Smooth muscle cell (in vitro differentiated cells): Measurements from ENCODE around the gene VRK2. TPM values are rescaled to one million over a fixed set of nuclear protein-coding genes. Genes with fewer than 3 reads are reported as not detected.
A peak's percentile ranks its signal among the peaks of the same experiment; 100 is the strongest.
"Not testable (repeated sequence)": the region's sequence is repeated elsewhere in the genome, so short reads cannot be mapped to it uniquely, and the experiment has no call there.

Source experiments
- DNase-seq: peaks from one replicate; lab custom pipeline; 2025; ENCODE audit not compliant: unreplicated experiment; lab: John Stamatoyannopoulos, UW
- H2AFZ ChIP-seq: fragments of 200-600 bp; sonication (generic); 2 replicates; pipeline ENCODE4 v1.6.0; 2016; ENCODE audit warnings: antibody characterized with exemption, low read depth, mild to moderate bottlenecking
- H3F3A ChIP-seq: fragments of 200-600 bp; sonication (generic); 2 replicates; pipeline ENCODE4 v1.6.0; 2017; ENCODE audit warnings: antibody characterized with exemption, low read depth
- H3K27ac ChIP-seq: fragments of 200-600 bp; sonication (generic); 2 replicates; pipeline ENCODE4 v1.5.1; 2016; ENCODE audit warnings: low read depth, mild to moderate bottlenecking
- H3K27me3 ChIP-seq: fragments of 200-600 bp; sonication (generic); 2 replicates; pipeline ENCODE4 v1.6.1; 2016; ENCODE audit warnings: low read depth, mild to moderate bottlenecking
- H3K36me3 ChIP-seq: fragments of 200-600 bp; sonication (generic); 2 replicates; pipeline ENCODE4 v1.5.1; 2016; ENCODE audit warnings: low read depth
- H3K4me1 ChIP-seq: fragments of 200-600 bp; sonication (generic); 2 replicates; pipeline ENCODE4 v1.5.1; 2016; ENCODE audit warnings: low read depth
- H3K4me2 ChIP-seq: fragments of 200-600 bp; sonication (generic); 2 replicates; pipeline ENCODE4 v1.6.0; 2016; ENCODE audit warnings: mild to moderate bottlenecking
- H3K4me3 ChIP-seq: fragments of 200-600 bp; sonication (generic); 2 replicates; pipeline ENCODE4 v1.5.1; 2016; ENCODE audit warnings: mild to moderate bottlenecking
- H3K79me2 ChIP-seq: fragments of 200-600 bp; sonication (generic); 2 replicates; pipeline ENCODE4 v1.6.0; 2016; ENCODE audit warnings: low read depth, mild to moderate bottlenecking
- H3K9ac ChIP-seq: fragments of 200-600 bp; sonication (generic); 2 replicates; pipeline ENCODE4 v1.6.0; 2016; ENCODE audit warnings: low read depth
- H3K9me3 ChIP-seq: fragments of 200-600 bp; sonication (generic); replicated peaks from 2 replicates; pipeline ENCODE4 v1.5.1; 2016; ENCODE audit warnings: low read depth
- H4K20me1 ChIP-seq: fragments of 200-600 bp; sonication (generic); 2 replicates; pipeline ENCODE4 v1.6.0; 2016; ENCODE audit warnings: low read depth
- WGBS: methylation state at CpG from one replicate; pipeline ENCODE4 v1.1.7; 2016; ENCODE audit warnings: low lambda C conversion rate; 5-methylcytosine and 5-hydroxymethylcytosine counted together
- polyA plus RNA-seq: library from polyadenylated mRNA; unstranded; fragments of >200 nt; fragmentation: Nextera tagmentation; extraction: Ambion mirVana; gene quantifications from 2 replicates; pipeline ENCODE4 v1.2.1, GENCODE V29; 2016
- total RNA-seq: library from RNA; depleted of rRNA; stranded (reverse); fragments of >200 nt; gene quantifications from 2 replicates; pipeline ENCODE4 v1.2.3, GENCODE V29; 2014
- TF ChIP-seq, protein P1 (sequence below): fragments of 200-600 bp; sonication (generic); IDR thresholded peaks from 2 replicates; pipeline ENCODE4 v1.5.1; 2017; ENCODE audit warnings: borderline replicate concordance, mild to moderate bottlenecking, antibody characterized with exemption; ENCODE audit not compliant: insufficient read depth, poor library complexity, severe bottlenecking

VRK2 gene
- total and polyA plus RNA-seq, 2 experiments from 2014 or later: 22.2 to 35.5 TPM

- no peak for DNase-seq
- Histone ChIP-seq H3F3A (no peaks in the 10 kb centered on the region), H3K4me3 (no peak overlapping the region), H3K79me2 (peaks cover 35% of the 10 kb centered on the region), H2AFZ (no peak overlapping the region), H3K9me3 (no peaks in the 10 kb centered on the region), H3K27me3 (no peaks in the 10 kb centered on the region), H3K4me1 (no peaks in the 10 kb centered on the region), H3K9ac (no peak overlapping the region), H3K4me2 (no peak overlapping the region), H4K20me1 (no peaks in the 10 kb centered on the region), H3K27ac (no peak overlapping the region), H3K36me3 (no peaks in the 10 kb centered on the region)
- TF ChIP-seq, protein P1, sequence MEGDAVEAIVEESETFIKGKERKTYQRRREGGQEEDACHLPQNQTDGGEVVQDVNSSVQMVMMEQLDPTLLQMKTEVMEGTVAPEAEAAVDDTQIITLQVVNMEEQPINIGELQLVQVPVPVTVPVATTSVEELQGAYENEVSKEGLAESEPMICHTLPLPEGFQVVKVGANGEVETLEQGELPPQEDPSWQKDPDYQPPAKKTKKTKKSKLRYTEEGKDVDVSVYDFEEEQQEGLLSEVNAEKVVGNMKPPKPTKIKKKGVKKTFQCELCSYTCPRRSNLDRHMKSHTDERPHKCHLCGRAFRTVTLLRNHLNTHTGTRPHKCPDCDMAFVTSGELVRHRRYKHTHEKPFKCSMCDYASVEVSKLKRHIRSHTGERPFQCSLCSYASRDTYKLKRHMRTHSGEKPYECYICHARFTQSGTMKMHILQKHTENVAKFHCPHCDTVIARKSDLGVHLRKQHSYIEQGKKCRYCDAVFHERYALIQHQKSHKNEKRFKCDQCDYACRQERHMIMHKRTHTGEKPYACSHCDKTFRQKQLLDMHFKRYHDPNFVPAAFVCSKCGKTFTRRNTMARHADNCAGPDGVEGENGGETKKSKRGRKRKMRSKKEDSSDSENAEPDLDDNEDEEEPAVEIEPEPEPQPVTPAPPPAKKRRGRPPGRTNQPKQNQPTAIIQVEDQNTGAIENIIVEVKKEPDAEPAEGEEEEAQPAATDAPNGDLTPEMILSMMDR: no peak
These were observed 34.4 kb downstream of the VRK2 start for GRCh38 chr2:58081000-58081399.

DNA sequence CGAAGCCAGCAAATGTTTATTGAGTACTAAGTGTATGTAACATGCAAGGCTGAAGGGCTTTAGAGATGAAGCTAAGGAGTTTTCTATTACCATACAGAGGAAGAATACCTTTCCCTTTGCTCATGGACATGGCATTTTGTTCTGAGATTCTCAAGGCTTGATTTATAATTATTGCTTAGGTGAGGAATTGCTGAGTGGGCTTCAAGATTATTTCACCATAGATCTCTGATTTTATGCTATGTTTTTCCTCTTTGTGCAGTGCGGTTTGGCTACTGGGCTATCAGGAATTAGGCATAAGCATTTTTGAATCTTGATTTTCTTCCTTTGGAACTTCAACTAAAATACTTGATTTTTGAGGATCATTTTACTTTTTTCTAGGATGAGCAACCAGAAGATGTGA is 42.5 kb downstream of the VRK2 start:
- DNase-seq: no peak
- H4K20me1 ChIP-seq: no peaks in the 10 kb centered on the region
- H3K9me3 ChIP-seq: no peaks in the 10 kb centered on the region
- H3K79me2 ChIP-seq: peaks cover 6% of the 10 kb centered on the region
- no peaks in the 10 kb centered on the region for H3K27me3 ChIP-seq
- H3K36me3 ChIP-seq: peaks cover 19% of the 10 kb centered on the region
- no peak overlapping the region for H3K9ac ChIP-seq
- H3K4me2 ChIP-seq: no peak overlapping the region
- WGBS: 96% methylated on average over 2 of the region's 2 CpGs
- H3K4me1 ChIP-seq: no peaks in the 10 kb centered on the region
- H3K4me3 ChIP-seq: no peak overlapping the region
- no peaks in the 10 kb centered on the region for H3F3A ChIP-seq
- no peak overlapping the region for H2AFZ ChIP-seq
- TF ChIP-seq, protein P1: no peak
- H3K27ac ChIP-seq: no peak overlapping the region

DNA sequence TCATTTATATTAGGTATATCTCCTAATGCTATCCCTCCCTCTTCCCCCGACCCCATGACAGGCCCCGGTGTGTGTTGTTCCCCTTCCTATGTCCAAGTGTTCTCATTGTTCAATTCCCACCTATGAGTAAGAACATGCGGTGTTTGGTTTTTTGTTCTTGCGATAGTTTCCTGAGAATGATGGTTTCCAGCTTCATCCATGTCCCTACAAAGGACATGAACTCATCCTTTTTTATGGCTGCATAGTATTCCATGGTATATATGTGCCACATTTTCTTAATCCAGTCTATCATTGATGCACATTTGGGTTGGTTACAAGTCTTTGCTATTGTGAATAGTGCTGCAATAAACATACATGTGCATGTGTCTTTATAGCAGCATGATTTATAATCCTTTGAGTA is 46.2 kb downstream of the VRK2 start:
- H3K27ac ChIP-seq, H2AFZ ChIP-seq, H3K9ac ChIP-seq, H3K4me2 ChIP-seq, H3K4me3 ChIP-seq, H3K27me3 ChIP-seq, H4K20me1 ChIP-seq, DNase-seq, H3K9me3 ChIP-seq, H3K4me1 ChIP-seq, H3F3A ChIP-seq: not testable (repeated sequence)
- peaks cover 22% of the 10 kb centered on the region for H3K36me3 ChIP-seq
- peaks cover 18% of the 10 kb centered on the region for H3K79me2 ChIP-seq
- WGBS: 99% methylated on average over 4 of the region's 4 CpGs

GRCh38 chr2:58097025-58097424 is 50.4 kb downstream of the VRK2 start:
- Histone ChIP-seq H2AFZ (no peak overlapping the region), H3K79me2 (peaks cover 36% of the 10 kb centered on the region), H3K4me1 (no peaks in the 10 kb centered on the region), H3K9ac (no peak overlapping the region), H3K27ac (peak overlapping the region; percentile 42), H3K27me3 (no peaks in the 10 kb centered on the region), H3K9me3 (peaks cover 6% of the 10 kb centered on the region), H3K4me3 (no peak overlapping the region), H4K20me1 (no peaks in the 10 kb centered on the region), H3K36me3 (peaks cover 7% of the 10 kb centered on the region), H3F3A (no peaks in the 10 kb centered on the region), H3K4me2 (no peak overlapping the region)
- no peak for DNase-seq
- WGBS: 88% methylated on average over 1 of the region's 1 CpG
- TF ChIP-seq, protein P1: no peak
